HEK293 (cell line): ENCODE data around the gene DOCK9.

Source experiments
- SCRT2 ChIP-seq: fragments of 450-650 bp; formaldehyde crosslinking; IDR thresholded peaks from 2 replicates; pipeline ENCODE4 v1.5.1; 2016; ENCODE audit warnings: missing biosample characterization, missing genetic modification characterization
- ZBTB21 ChIP-seq: fragments of 450-650 bp; formaldehyde crosslinking; IDR thresholded peaks from 2 replicates; pipeline ENCODE4 v1.5.1; 2017; ENCODE audit warnings: missing biosample characterization, missing genetic modification characterization
- ZNF266 ChIP-seq: fragments of 450-650 bp; formaldehyde crosslinking; IDR thresholded peaks from 2 replicates; pipeline ENCODE4 v1.5.1; 2016; ENCODE audit warnings: missing biosample characterization, missing genetic modification characterization, low read depth
- ZNF670 ChIP-seq: fragments of 450-650 bp; formaldehyde crosslinking; IDR thresholded peaks from 2 replicates; pipeline ENCODE4 v1.5.1; 2016; ENCODE audit warnings: missing biosample characterization, missing genetic modification characterization, low read depth
- TF ChIP-seq, protein P1 (sequence below): fragments of 450-650 bp; formaldehyde crosslinking; IDR thresholded peaks from 2 replicates; pipeline ENCODE4 v1.5.1; 2016; ENCODE audit warnings: missing biosample characterization, missing genetic modification characterization
- TF ChIP-seq, protein P2 (sequence below): sonication (generic); formaldehyde crosslinking; IDR thresholded peaks from 2 replicates; pipeline ENCODE4 v1.8.1; 2022; ENCODE audit warnings: mild to moderate bottlenecking, moderate library complexity, missing genetic modification reagents

GRCh38 chr13:99003186-99003585, 25.3 kb upstream of the DOCK9 start:
- TF ChIP-seq, protein P1, sequence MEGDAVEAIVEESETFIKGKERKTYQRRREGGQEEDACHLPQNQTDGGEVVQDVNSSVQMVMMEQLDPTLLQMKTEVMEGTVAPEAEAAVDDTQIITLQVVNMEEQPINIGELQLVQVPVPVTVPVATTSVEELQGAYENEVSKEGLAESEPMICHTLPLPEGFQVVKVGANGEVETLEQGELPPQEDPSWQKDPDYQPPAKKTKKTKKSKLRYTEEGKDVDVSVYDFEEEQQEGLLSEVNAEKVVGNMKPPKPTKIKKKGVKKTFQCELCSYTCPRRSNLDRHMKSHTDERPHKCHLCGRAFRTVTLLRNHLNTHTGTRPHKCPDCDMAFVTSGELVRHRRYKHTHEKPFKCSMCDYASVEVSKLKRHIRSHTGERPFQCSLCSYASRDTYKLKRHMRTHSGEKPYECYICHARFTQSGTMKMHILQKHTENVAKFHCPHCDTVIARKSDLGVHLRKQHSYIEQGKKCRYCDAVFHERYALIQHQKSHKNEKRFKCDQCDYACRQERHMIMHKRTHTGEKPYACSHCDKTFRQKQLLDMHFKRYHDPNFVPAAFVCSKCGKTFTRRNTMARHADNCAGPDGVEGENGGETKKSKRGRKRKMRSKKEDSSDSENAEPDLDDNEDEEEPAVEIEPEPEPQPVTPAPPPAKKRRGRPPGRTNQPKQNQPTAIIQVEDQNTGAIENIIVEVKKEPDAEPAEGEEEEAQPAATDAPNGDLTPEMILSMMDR (tag by site-specific recombination) = no peak
- no peak for TF ChIP-seq ZBTB21 (tag by site-specific recombination)
- no peak for TF ChIP-seq SCRT2 (tag by site-specific recombination)
- TF ChIP-seq ZNF266 (tag by site-specific recombination) = no peak
- TF ChIP-seq, protein P2, sequence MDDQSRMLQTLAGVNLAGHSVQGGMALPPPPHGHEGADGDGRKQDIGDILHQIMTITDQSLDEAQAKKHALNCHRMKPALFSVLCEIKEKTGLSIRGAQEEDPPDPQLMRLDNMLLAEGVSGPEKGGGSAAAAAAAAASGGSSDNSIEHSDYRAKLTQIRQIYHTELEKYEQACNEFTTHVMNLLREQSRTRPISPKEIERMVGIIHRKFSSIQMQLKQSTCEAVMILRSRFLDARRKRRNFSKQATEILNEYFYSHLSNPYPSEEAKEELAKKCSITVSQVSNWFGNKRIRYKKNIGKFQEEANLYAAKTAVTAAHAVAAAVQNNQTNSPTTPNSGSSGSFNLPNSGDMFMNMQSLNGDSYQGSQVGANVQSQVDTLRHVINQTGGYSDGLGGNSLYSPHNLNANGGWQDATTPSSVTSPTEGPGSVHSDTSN (CRISPR knock-in tag) = no peak
- TF ChIP-seq ZNF670 (tag by site-specific recombination) = no peak
